ENCODE measurements around the gene LHX4.

Gene LHX4

DNA sequence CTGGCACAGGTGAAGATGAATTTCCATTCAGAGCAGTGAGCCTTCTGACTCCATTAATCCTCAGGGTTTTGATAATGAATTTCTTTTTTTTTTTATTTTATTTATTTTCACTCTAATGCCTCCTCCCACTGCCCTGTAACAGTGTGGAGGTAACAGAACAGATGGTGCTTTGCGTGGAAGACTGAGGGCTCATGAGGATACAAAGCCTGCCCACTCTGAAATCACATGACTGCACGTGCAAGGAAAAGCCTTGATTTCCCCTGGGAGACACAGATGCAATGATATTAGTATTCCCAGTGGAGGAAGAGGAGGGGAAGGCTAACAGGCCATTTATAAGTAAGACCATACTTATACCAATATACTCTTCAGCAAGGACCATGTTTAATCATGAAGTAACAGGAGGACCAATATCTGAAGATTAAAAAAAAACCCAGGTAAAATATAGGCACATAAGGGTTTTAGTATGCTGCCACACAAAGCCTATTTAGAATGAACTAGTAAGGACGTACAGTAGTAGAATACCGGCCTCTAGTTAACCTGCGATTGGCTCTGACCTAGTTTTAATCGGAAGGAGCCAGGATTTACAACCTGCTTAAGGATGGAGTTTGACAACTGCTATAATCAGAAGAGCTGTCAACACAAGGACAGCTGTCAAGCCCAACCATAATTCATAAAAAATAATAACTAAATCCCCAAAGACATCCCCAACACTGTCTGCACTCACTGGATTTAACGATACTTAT is 69.6 kb downstream of the LHX4 start:
- DNase-seq (ENCODE audit: low read depth): no peak

GRCh38 chr1:180301135-180301742 is 71.2 kb downstream of the LHX4 start:
- DNase-seq (ENCODE audit: low read depth): no peak

GRCh38 chr1:180309338-180309737 is 79.3 kb downstream of the LHX4 start:
- peak; percentile 33 for DNase-seq (ENCODE audit: low read depth)

GRCh38 chr1:180310095-180310494 is 80.0 kb downstream of the LHX4 start:
- DNase-seq (ENCODE audit: low read depth): no peak

- DNase-seq (ENCODE audit: low read depth): no peak
Observed at GRCh38 chr1:180311011-180311730, 81.1 kb downstream of the LHX4 start.

DNA sequence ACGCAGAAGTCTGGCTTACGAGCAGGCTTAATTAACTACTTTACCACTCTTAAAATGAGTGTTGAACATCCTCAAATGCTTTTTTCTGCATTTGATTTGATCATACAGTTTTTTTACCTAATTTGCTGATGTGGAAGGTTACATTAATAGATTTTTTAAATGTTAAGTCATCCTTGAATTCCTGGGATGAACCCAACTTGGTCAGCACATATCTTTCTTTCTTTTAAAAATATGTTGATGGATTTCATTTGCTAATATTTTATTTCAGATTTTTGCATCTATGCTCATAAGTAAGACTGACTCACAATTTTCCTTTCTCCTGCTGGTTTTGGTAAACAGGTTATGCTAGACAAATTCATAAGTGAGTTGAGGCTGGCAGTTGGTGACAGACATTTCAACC is 82.9 kb downstream of the LHX4 start:
- no peak for DNase-seq (ENCODE audit: low read depth)

DNA sequence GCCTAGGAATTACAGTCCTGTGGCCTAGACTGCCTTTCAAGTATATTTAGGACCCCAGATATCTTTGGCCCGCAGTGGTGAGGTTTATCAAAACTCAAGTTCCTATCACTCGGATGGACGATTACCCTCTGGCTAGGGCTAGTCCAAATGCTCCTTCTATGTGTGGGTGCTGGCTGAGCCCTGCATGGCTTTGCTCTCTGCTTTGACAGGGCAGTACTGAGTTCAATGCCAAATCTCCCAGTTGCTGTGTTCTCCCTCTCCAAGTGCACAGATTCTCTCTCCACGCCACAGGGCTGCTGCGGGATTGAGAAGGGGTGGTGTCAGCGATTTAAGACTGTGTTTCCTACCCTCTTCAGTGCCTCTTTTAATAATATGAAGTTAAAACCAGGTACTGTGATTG is 97.0 kb downstream of the LHX4 start:
- no peak for DNase-seq (ENCODE audit: low read depth)

Data from GM04504 (cell line).